ENCODE data around the gene ACTL6B. TPM values are rescaled to one million over a fixed set of nuclear protein-coding genes. Genes with fewer than 3 reads are reported as not detected.

Gene ACTL6B
- total and polyA plus RNA-seq, 2 of the 13 experiments (the other 11 are each of a cell fraction or from before 2014, with no cell fraction given) = not detected

DNA sequence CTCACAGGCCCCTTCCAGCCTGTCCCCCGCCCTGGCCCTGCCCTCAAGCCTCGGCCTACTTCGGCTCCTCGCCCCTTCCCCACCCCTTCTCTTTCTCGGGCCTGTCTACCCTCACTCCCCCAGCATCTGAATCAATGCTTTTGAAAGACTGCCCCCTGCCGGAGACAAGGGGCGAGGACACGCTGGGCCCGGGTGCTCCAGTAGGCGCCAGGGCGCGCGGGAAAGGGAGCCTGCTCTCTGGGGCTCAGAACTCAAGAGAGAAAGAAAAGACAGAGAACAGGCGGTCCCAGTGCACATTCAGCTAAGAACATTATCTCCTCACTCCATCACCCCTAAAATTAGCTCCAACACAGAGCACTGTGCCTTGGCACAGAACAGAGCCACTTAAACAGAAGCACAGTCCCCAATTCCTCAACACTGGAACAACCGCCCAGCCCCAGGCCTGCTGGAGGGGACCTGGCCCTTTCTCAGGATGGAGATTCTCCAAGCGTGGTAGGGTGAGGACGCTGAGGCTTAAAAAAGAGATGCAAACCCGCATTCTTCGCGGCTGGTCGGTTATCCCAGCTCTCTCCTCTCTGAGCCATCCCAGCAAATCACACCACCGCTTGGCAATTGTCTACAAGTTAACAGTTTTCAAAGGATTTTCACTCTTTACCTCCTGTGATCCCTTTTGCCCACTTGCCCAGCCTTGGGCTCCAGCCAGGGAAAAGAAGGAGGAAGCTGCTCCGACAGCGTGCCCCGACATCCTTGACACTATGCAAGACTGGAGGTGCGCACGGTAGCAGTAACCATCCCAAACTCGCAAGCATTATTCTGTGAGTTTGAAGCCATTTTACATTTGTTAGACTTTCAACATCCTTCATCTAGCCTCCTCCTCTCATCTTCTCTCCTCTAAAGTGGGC lies 35.7 kb upstream of the ACTL6B start (continued):
- no peak for TF ChIP-seq ZNF329 (CRISPR knock-in tag; IDR thresholded peaks at IDR 0.05; ENCODE audit: low read depth)
- peak; percentile 20; the same call in 1 of the 2 replicates for TF ChIP-seq ZFY (CRISPR knock-in tag; IDR thresholded peaks at IDR 0.05)
- 0 out of 2 replicates have a peak, but pooled peaks have one; percentile 43 for TF ChIP-seq ZNF788 (CRISPR knock-in tag; IDR thresholded peaks at IDR 0.05; ENCODE audit: borderline replicate concordance)
- peak; percentile 42; the same call in 1 of the 2 replicates for TF ChIP-seq KDM2A (CRISPR knock-in tag; IDR thresholded peaks at IDR 0.05; ENCODE audit: borderline replicate concordance, low read depth)
- TF ChIP-seq ZNF556 (CRISPR knock-in tag; IDR thresholded peaks at IDR 0.05; ENCODE audit: borderline replicate concordance) = 0 out of 2 replicates have a peak, but pooled peaks have one; percentile 71
- TF ChIP-seq SKI (IDR thresholded peaks at IDR 0.05; ENCODE audit: partially characterized antibody) = no peak
- 0 out of 2 replicates have a peak, but pooled peaks have one; percentile 9 for TF ChIP-seq RBFOX2 (IDR thresholded peaks at IDR 0.05; ENCODE audit: low read depth, low read length)
- TF ChIP-seq LCORL (IDR thresholded peaks at IDR 0.05) = no peak
- TF ChIP-seq LCORL (CRISPR knock-in tag; IDR thresholded peaks at IDR 0.05) = 0 out of 2 replicates have a peak, but pooled peaks have one; percentile 21
- peak; percentile 37; the same call in 1 of the 2 replicates for TF ChIP-seq MYC (CRISPR knock-in tag; IDR thresholded peaks at IDR 0.05; ENCODE audit: borderline replicate concordance)
- TF ChIP-seq, protein P1, sequence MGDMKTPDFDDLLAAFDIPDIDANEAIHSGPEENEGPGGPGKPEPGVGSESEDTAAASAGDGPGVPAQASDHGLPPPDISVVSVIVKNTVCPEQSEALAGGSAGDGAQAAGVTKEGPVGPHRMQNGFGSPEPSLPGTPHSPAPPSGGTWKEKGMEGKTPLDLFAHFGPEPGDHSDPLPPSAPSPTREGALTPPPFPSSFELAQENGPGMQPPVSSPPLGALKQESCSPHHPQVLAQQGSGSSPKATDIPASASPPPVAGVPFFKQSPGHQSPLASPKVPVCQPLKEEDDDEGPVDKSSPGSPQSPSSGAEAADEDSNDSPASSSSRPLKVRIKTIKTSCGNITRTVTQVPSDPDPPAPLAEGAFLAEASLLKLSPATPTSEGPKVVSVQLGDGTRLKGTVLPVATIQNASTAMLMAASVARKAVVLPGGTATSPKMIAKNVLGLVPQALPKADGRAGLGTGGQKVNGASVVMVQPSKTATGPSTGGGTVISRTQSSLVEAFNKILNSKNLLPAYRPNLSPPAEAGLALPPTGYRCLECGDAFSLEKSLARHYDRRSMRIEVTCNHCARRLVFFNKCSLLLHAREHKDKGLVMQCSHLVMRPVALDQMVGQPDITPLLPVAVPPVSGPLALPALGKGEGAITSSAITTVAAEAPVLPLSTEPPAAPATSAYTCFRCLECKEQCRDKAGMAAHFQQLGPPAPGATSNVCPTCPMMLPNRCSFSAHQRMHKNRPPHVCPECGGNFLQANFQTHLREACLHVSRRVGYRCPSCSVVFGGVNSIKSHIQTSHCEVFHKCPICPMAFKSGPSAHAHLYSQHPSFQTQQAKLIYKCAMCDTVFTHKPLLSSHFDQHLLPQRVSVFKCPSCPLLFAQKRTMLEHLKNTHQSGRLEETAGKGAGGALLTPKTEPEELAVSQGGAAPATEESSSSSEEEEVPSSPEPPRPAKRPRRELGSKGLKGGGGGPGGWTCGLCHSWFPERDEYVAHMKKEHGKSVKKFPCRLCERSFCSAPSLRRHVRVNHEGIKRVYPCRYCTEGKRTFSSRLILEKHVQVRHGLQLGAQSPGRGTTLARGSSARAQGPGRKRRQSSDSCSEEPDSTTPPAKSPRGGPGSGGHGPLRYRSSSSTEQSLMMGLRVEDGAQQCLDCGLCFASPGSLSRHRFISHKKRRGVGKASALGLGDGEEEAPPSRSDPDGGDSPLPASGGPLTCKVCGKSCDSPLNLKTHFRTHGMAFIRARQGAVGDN (CRISPR knock-in tag; IDR thresholded peaks at IDR 0.05) = peak; percentile 75
- TF ChIP-seq, protein P2, sequence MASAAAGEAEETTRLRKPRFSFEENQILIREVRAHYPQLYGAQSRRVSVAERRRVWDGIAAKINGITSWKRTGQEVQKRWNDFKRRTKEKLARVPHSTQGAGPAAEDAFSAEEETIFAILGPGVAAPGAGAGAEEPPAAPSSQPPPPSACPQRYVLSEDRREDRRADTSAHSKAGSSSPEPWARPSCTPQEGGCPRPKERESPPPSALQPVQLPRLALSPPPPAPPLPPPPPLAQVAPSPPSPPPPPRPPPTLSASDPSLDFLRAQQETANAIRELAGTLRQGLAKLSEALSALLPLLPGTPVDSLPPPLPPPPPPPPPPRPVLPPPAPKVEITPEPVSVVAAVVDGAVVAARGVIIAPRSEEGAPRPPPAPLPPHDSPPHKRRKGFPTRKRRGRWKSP (CRISPR knock-in tag; IDR thresholded peaks at IDR 0.05) = no peak
- TF ChIP-seq ZFP37 (CRISPR knock-in tag; IDR thresholded peaks at IDR 0.05; ENCODE audit: borderline replicate concordance) = 0 out of 2 replicates have a peak, but pooled peaks have one; percentile 20
- 0 out of 2 replicates have a peak, but pooled peaks have one; percentile 17 for TF ChIP-seq SALL1 (CRISPR knock-in tag; IDR thresholded peaks at IDR 0.05)
- TF ChIP-seq, protein P3, sequence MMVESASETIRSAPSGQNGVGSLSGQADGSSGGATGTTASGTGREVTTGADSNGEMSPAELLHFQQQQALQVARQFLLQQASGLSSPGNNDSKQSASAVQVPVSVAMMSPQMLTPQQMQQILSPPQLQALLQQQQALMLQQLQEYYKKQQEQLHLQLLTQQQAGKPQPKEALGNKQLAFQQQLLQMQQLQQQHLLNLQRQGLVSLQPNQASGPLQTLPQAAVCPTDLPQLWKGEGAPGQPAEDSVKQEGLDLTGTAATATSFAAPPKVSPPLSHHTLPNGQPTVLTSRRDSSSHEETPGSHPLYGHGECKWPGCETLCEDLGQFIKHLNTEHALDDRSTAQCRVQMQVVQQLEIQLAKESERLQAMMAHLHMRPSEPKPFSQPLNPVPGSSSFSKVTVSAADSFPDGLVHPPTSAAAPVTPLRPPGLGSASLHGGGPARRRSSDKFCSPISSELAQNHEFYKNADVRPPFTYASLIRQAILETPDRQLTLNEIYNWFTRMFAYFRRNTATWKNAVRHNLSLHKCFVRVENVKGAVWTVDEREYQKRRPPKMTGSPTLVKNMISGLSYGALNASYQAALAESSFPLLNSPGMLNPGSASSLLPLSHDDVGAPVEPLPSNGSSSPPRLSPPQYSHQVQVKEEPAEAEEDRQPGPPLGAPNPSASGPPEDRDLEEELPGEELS (CRISPR knock-in tag; IDR thresholded peaks at IDR 0.05) = no peak
- TF ChIP-seq, protein P4, sequence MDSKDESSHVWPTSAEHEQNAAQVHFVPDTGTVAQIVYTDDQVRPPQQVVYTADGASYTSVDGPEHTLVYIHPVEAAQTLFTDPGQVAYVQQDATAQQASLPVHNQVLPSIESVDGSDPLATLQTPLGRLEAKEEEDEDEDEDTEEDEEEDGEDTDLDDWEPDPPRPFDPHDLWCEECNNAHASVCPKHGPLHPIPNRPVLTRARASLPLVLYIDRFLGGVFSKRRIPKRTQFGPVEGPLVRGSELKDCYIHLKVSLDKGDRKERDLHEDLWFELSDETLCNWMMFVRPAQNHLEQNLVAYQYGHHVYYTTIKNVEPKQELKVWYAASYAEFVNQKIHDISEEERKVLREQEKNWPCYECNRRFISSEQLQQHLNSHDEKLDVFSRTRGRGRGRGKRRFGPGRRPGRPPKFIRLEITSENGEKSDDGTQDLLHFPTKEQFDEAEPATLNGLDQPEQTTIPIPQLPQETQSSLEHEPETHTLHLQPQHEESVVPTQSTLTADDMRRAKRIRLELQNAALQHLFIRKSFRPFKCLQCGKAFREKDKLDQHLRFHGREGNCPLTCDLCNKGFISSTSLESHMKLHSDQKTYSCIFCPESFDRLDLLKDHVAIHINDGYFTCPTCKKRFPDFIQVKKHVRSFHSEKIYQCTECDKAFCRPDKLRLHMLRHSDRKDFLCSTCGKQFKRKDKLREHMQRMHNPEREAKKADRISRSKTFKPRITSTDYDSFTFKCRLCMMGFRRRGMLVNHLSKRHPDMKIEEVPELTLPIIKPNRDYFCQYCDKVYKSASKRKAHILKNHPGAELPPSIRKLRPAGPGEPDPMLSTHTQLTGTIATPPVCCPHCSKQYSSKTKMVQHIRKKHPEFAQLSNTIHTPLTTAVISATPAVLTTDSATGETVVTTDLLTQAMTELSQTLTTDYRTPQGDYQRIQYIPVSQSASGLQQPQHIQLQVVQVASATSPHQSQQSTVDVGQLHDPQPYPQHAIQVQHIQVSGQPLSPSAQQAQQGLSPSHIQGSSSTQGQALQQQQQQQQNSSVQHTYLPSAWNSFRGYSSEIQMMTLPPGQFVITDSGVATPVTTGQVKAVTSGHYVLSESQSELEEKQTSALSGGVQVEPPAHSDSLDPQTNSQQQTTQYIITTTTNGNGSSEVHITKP (CRISPR knock-in tag; IDR thresholded peaks at IDR 0.05; ENCODE audit: low read depth) = 0 out of 2 replicates have a peak, but pooled peaks have one; percentile 26
